HepG2 (cell line): ENCODE measurements around the gene DPP6. TPM values are rescaled to one million over a fixed set of nuclear protein-coding genes. Genes with fewer than 3 reads are reported as not detected.

Experiments
- ATAC-seq: fragments of 200-7000 bp; cut with Tn5 transposase; 3 replicates; pipeline ENCODE4 v1.9.1; 2020; ENCODE audit warnings: mild to moderate bottlenecking, moderate library complexity
- BruUV-seq: library from RNA; stranded (reverse); fragments of 400-500 nt; replicated peaks from 2 replicates; lab custom pipeline; 2021; lab: Mats Ljungman, UMichigan
- CTCF ChIA-PET: fragments of 300-600 bp; formaldehyde crosslinking; extraction: SDS; loops from one replicate; lab custom pipeline; 2021; ENCODE audit warnings: low total read pairs, inconsistent platforms, low intra/inter-chr PET ratio; lab: Yijun Ruan, JAX
- POLR2A ChIA-PET: fragments of 350-600 bp; sonication (Branson Sonifier 250); formaldehyde crosslinking; loops from one replicate; lab custom pipeline; 2020; ENCODE audit warnings: antibody characterized with exemption, inconsistent platforms; lab: Yijun Ruan, JAX
- DNase-seq: peaks from one replicate; pipeline ENCODE4 v3.0.0-alpha.2; 2015; ENCODE audit warnings: low spot score
- FAIRE-seq: peaks from 3 replicates; lab custom pipeline; 2011; peaks lifted over from hg19 to GRCh38; lab: Jason Lieb, UNC
- H2AFZ ChIP-seq: one replicate; pipeline ENCODE4 v1.6.1; 2011; ENCODE audit warnings: low read length, inconsistent platforms
- H3K27ac ChIP-seq: fragments of 300-600 bp; 3 replicates; pipeline ENCODE4 v1.8.0; 2011; ENCODE audit warnings: mixed run types, mild to moderate bottlenecking, mixed read lengths, low read length, inconsistent platforms; ENCODE audit not compliant: insufficient read depth; ENCODE audit errors: extremely low read length
- H3K27me3 ChIP-seq, 2 experiments: fragments of 200-600 bp in 1 of 2; 2 replicates in 1 of 2; 3 replicates in 1 of 2; pipeline versions ENCODE4 v1.6.0 to v1.8.0; 2011; ENCODE audit warnings: low read length in 2 of 2, mild to moderate bottlenecking in 2 of 2, moderate library complexity in 2 of 2, inconsistent platforms in 1 of 2; ENCODE audit not compliant: insufficient read depth in 2 of 2, control insufficient read depth in 1 of 2
- H3K36me3 ChIP-seq, 2 experiments: fragments of 200-600 bp in 1 of 2; replicated peaks in 1 of 2; 2 replicates in 1 of 2; 3 replicates in 1 of 2; pipeline versions ENCODE4 v1.5.1 to v1.8.0; 2011; ENCODE audit warnings: low read length in 2 of 2, inconsistent platforms in 1 of 2; ENCODE audit not compliant: insufficient read depth in 2 of 2, control insufficient read depth in 1 of 2
- H3K4me1 ChIP-seq: 2 replicates; pipeline ENCODE4 v1.5.1; 2012; ENCODE audit warnings: low read length, inconsistent platforms; ENCODE audit not compliant: insufficient read depth
- H3K4me2 ChIP-seq: 2 replicates; pipeline ENCODE4 v1.6.0; 2011; ENCODE audit warnings: low read depth, low read length, inconsistent platforms
- H3K4me3 ChIP-seq, 3 experiments: fragments of 200-600 bp in 1 of 3; sonication (generic), shearing (Covaris generic) in 1 of 3; replicated peaks in 1 of 3; 2 replicates each; pipeline ENCODE4 v1.5.1; 2011 to 2016; ENCODE audit warnings: low read length in 3 of 3, inconsistent platforms in 2 of 3, low read depth in 2 of 3, mild to moderate bottlenecking in 2 of 3, control low read depth in 1 of 3, mixed read lengths in 1 of 3; ENCODE audit not compliant: insufficient read depth in 1 of 3
- H3K79me2 ChIP-seq: one replicate; pipeline ENCODE4 v1.6.1; 2011; ENCODE audit warnings: low read length, inconsistent platforms; ENCODE audit not compliant: insufficient read depth
- H3K9ac ChIP-seq: 2 replicates; pipeline ENCODE4 v1.6.0; 2011; ENCODE audit warnings: mild to moderate bottlenecking, low read depth, low read length, inconsistent platforms; ENCODE audit not compliant: insufficient read depth
- H3K9me3 ChIP-seq: 2 replicates; pipeline ENCODE4 v1.5.1; 2012; ENCODE audit warnings: mild to moderate bottlenecking, low read length
- H4K20me1 ChIP-seq: 2 replicates; pipeline ENCODE4 v1.6.0; 2011; ENCODE audit warnings: inconsistent platforms, mild to moderate bottlenecking, low read length, moderate library complexity; ENCODE audit not compliant: insufficient read depth
- CCDC6 ChIP-seq: sonication (generic); formaldehyde crosslinking; IDR thresholded peaks from 2 replicates; pipeline ENCODE4 v1.8.1; 2022; ENCODE audit warnings: mild to moderate bottlenecking, missing genetic modification reagents, moderate library complexity
- HNF4A ChIP-seq: sonication (generic); formaldehyde crosslinking; IDR thresholded peaks from 2 replicates; pipeline ENCODE4 v1.4.0; 2020; ENCODE audit warnings: missing genetic modification reagents
- HOXA5 ChIP-seq: sonication (generic); formaldehyde crosslinking; IDR thresholded peaks from 2 replicates; pipeline ENCODE4 v1.4.0; 2020; ENCODE audit warnings: missing genetic modification reagents
- JARID2 ChIP-seq: sonication (generic); formaldehyde crosslinking; IDR thresholded peaks from 2 replicates; pipeline ENCODE4 v1.8.1; 2023; ENCODE audit warnings: missing genetic modification reagents, inconsistent platforms; ENCODE audit not compliant: insufficient replicate concordance
- KLF16 ChIP-seq, 2 experiments: sonication (generic) in 1 of 2; formaldehyde crosslinking in 1 of 2; IDR thresholded peaks; 2 replicates each; pipeline versions ENCODE4 v1.6.1 to v1.8.0; 2016 to 2023; ENCODE audit warnings: missing genetic modification reagents in 2 of 2, missing compliant biosample characterization in 1 of 2
- RARA ChIP-seq: IDR thresholded peaks from 2 replicates; pipeline ENCODE4 v1.6.1; 2016; ENCODE audit warnings: missing genetic modification reagents, missing compliant biosample characterization
- SMAD1 ChIP-seq: sonication (generic); formaldehyde crosslinking; IDR thresholded peaks from 2 replicates; pipeline ENCODE4 v1.4.0; 2020; ENCODE audit warnings: missing genetic modification reagents, low read depth, mild to moderate bottlenecking, borderline replicate concordance
- SNAPC5 ChIP-seq: sonication (generic); formaldehyde crosslinking; IDR thresholded peaks from 2 replicates; pipeline ENCODE4 v1.8.1; 2023; ENCODE audit warnings: mild to moderate bottlenecking, missing genetic modification reagents, borderline replicate concordance
- TAF15 ChIP-seq: fragments of 200-400 bp; formaldehyde crosslinking; IDR thresholded peaks from one replicate; pipeline ENCODE4 v1.6.1; 2018; ENCODE audit warnings: mild to moderate bottlenecking, low read depth, low read length; ENCODE audit not compliant: poor library complexity, severe bottlenecking
- TCF7 ChIP-seq: sonication (generic); IDR thresholded peaks from 2 replicates; pipeline ENCODE4 v1.6.1; 2016; ENCODE audit warnings: antibody characterized with exemption, low read depth
- ZNF124 ChIP-seq: sonication (generic); formaldehyde crosslinking; IDR thresholded peaks from 2 replicates; pipeline ENCODE4 v1.4.0; 2020; ENCODE audit warnings: missing genetic modification reagents
- ZNF225 ChIP-seq: sonication (generic); formaldehyde crosslinking; IDR thresholded peaks from 2 replicates; pipeline ENCODE4 v1.4.0; 2020; ENCODE audit warnings: mild to moderate bottlenecking, missing genetic modification reagents
- ZNF329 ChIP-seq: sonication (generic); formaldehyde crosslinking; IDR thresholded peaks from 2 replicates; pipeline ENCODE4 v1.9.0; 2021; ENCODE audit warnings: low read depth, mild to moderate bottlenecking, missing genetic modification reagents
- ZNF354B ChIP-seq: sonication (generic); formaldehyde crosslinking; IDR thresholded peaks from 2 replicates; pipeline ENCODE4 v1.8.0; 2022; ENCODE audit warnings: mild to moderate bottlenecking, missing genetic modification reagents
- ZNF660 ChIP-seq: sonication (generic); formaldehyde crosslinking; IDR thresholded peaks from 2 replicates; pipeline ENCODE4 v1.5.1; 2020; ENCODE audit warnings: mild to moderate bottlenecking, low read depth, missing genetic modification reagents, borderline replicate concordance
- ZSCAN22 ChIP-seq: sonication (generic); formaldehyde crosslinking; IDR thresholded peaks from 2 replicates; pipeline ENCODE4 v1.4.0; 2020; ENCODE audit warnings: mild to moderate bottlenecking, missing genetic modification reagents
- WGBS: methylation state at CpG from one replicate; pipeline ENCODE4 v1.1.6; 2017; ENCODE audit warnings: low lambda C conversion rate; 5-methylcytosine and 5-hydroxymethylcytosine counted together
- in situ Hi-C: cut with HindIII; loops from 2 replicates; pipeline ENCODE4 v1.10.0; 2017; ENCODE audit warnings: low pct_unique_long_range_greater_than_20kb; ENCODE audit not compliant: extremely low pct_ligation_motif_present
- intact Hi-C: fragments of 100-400 bp; cut with micrococcal nuclease; formaldehyde crosslinking; loops from one replicate; pipeline ENCODE4 v1.10.0; 2022; ENCODE audit not compliant: unreplicated experiment
- polyA plus RNA-seq, 8 experiments: library from polyadenylated mRNA; depleted of rRNA in 3 of 8; stranded (reverse) in 7 of 8; unstranded in 1 of 8; fragments of >200 nt; fragmentation: Illumina TruSeq in 4 of 8; extraction: Trizol in 4 of 8; gene quantifications; 2 replicates each; pipeline versions ENCODE4 v1.2.1 to v1.2.3, GENCODE V29; 2011 to 2016; ENCODE audit warnings: low read depth in 4 of 8, missing spikeins in 1 of 8, mixed read lengths in 1 of 8; ENCODE audit not compliant: insufficient read depth in 1 of 8
- total RNA-seq, 5 experiments: library from RNA; depleted of rRNA; stranded (reverse); fragments of >200 nt; fragmentation: Illumina TruSeq; extraction: Trizol; gene quantifications; 2 replicates each; pipeline ENCODE4 v1.2.3, GENCODE V29; 2016; ENCODE audit warnings: low read depth in 1 of 5
- TF ChIP-seq, protein P1 (sequence below), 2 experiments: sonication (generic) in 1 of 2; formaldehyde crosslinking in 1 of 2; IDR thresholded peaks; 2 replicates each; pipeline versions ENCODE4 v1.5.1 to v1.6.1; 2011 to 2020; ENCODE audit warnings: borderline replicate concordance in 1 of 2, low read depth in 1 of 2, low read length in 1 of 2, mild to moderate bottlenecking in 1 of 2, missing genetic modification reagents in 1 of 2, moderate library complexity in 1 of 2

DPP6 gene
- total and polyA plus RNA-seq, 2 of the 13 experiments (the other 11 are each of a cell fraction or from before 2014, with no cell fraction given) = not detected

GRCh38 chr7:154843670-154844237, 791.6 kb downstream of the DPP6 start:
- in situ Hi-C loops = no loop called here
- Histone ChIP-seq H3K27me3 (peaks cover 2 to 3% of the 10 kb centered on the region in 2 experiments; a peak in 2 of 5 replicates), H3K36me3 (no peaks in the 10 kb centered on the region), H3K27ac (no peak overlapping the region), H3K79me2 (no peaks in the 10 kb centered on the region), H2AFZ (no peak overlapping the region), H3K9me3 (no peaks in the 10 kb centered on the region), H3K9ac (no peak overlapping the region), H3K4me2 (no peak overlapping the region), H3K4me1 (peaks cover 23% of the 10 kb centered on the region), H4K20me1 (no peaks in the 10 kb centered on the region), H3K4me3 (no peak overlapping the region)
- BruUV-seq = no TSS peak
- 13% methylated on average over 5 of the region's 5 CpGs for WGBS
- ChIA-PET POLR2A (no interaction called here), CTCF (no interaction called here)
- ATAC-seq = peak; percentile 65; the same call in 2 of the 3 replicates
- no peak for FAIRE-seq
- DNase-seq = peak; percentile 21
- TF ChIP-seq HNF4A (CRISPR knock-in tag) = peak; percentile 56; the same call in 1 of the 2 replicates
- no peak for TF ChIP-seq SMAD1 (CRISPR knock-in tag)
- no peak for TF ChIP-seq ZNF225 (CRISPR knock-in tag)
- TF ChIP-seq TAF15 = no peak
- TF ChIP-seq RARA = 0 out of 2 replicates have a peak, but pooled peaks have one; percentile 24
- 0 out of 2 replicates have a peak, but pooled peaks have one; percentile 13 for TF ChIP-seq TCF7
- no peak for TF ChIP-seq SNAPC5
- intact Hi-C loops = no loop called here

DNA sequence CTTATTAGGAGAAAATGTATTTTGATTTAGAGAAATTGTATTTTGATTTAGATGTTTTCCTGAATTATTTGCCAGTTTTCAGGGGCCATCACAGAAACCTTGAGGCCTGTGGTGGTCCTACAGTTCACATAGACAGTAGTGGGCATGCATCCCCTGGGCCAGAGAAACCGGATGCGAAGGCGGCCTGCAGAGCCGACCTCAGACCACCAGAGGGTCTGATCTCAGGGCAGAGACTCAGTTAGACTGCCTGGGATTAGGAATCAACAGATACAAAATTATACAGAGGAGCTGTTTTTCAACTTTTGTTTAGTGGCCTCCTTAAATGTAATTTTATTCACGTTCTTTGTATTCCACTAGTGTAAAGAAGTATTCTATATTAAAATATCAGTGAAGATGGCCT, 792.3 kb downstream of the DPP6 start:
- intact Hi-C loops (no loop called here), in situ Hi-C loops (no loop called here)
- WGBS = 70% methylated on average over 5 of the region's 5 CpGs
- Histone ChIP-seq H3K4me2 (no peak overlapping the region), H3K4me1 (peaks cover 23% of the 10 kb centered on the region), H2AFZ (no peak overlapping the region), H3K36me3 (no peaks in the 10 kb centered on the region), H3K4me3 (no peak overlapping the region), H3K27me3 (peaks cover 2 to 3% of the 10 kb centered on the region in 2 experiments; a peak in 2 of 5 replicates), H3K9me3 (no peaks in the 10 kb centered on the region), H3K27ac (no peak overlapping the region), H3K9ac (no peak overlapping the region), H3K79me2 (no peaks in the 10 kb centered on the region), H4K20me1 (no peaks in the 10 kb centered on the region)
- CTCF ChIA-PET = no interaction called here
- TF ChIP-seq ZNF660 (CRISPR knock-in tag) = no peak
- no peak for TF ChIP-seq JARID2 (CRISPR knock-in tag)
- TF ChIP-seq, protein P1, sequence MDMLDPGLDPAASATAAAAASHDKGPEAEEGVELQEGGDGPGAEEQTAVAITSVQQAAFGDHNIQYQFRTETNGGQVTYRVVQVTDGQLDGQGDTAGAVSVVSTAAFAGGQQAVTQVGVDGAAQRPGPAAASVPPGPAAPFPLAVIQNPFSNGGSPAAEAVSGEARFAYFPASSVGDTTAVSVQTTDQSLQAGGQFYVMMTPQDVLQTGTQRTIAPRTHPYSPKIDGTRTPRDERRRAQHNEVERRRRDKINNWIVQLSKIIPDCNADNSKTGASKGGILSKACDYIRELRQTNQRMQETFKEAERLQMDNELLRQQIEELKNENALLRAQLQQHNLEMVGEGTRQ (IDR thresholded peaks at IDR 0.05; ENCODE audit: low read depth, low read length) = no peak
- TF ChIP-seq, protein P1 (CRISPR knock-in tag; IDR thresholded peaks at IDR 0.05; ENCODE audit: borderline replicate concordance) = no peak
- no peak for TF ChIP-seq HOXA5 (CRISPR knock-in tag)
- no peak for TF ChIP-seq CCDC6 (CRISPR knock-in tag)
- TF ChIP-seq ZNF354B (CRISPR knock-in tag) = no peak
- no peak for TF ChIP-seq ZNF124 (CRISPR knock-in tag)
- TF ChIP-seq KLF16 (CRISPR knock-in tag; IDR thresholded peaks at IDR 0.05) = no peak
- TF ChIP-seq ZNF329 (CRISPR knock-in tag) = no peak
- TF ChIP-seq ZSCAN22 = no peak
- no peak for DNase-seq
- no peak for FAIRE-seq
- ATAC-seq = peak; percentile 62
- BruUV-seq = no TSS peak
- POLR2A ChIA-PET = no interaction called here
